Activated CD4-positive, alpha-beta T cell treated with anti-CD3 and anti-CD28 coated beads, Interleukin-10, Interleukin-2, amounts not matched to agents 100 ng/mL and 50 ng/mL, durations not matched to agents 16 hours and 8 hours (primary cell): Measurements from ENCODE around the gene GFRA4.
A peak's percentile ranks its signal among the peaks of the same experiment; 100 is the strongest.

Experiments
- DNase-seq: peaks from one replicate; pipeline ENCODE4 v3.0.0-alpha.2; 2020

The GFRA4 gene

GRCh38 chr20:3673221-3674070 is 10.2 kb upstream of the GFRA4 start:
- DNase-seq = no peak

DNA sequence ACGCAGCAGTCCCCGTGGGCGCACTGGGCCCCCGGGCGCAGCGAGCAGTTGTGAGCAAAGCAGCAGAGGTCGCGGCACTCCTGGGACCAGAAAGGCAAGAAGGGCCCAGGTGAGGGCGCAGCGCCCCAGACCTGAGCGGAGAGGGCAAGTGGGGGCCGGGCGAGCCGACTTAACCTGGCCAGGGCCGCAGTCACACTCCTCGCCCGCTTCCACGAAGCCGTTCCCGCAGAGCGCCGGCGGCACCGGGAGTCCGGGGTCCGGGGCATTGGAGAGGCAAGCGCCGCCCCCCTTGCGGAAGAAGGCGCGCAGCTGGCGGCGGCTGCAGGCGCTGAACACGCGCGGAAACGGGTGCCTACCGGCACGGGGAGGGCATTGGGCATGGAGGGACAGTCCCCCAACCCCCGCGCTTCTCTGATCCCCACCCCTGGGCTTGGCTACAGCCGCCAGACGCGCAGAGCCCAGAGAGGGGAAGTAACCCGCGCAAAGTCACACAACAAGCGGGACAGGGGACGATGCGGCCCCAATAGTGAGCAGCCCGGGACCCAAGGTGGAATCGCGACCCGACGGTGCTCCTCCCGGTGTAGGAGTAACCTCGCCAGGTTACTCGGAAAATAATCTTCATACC is 9.5 kb upstream of the GFRA4 start:
- DNase-seq = no peak

DNA sequence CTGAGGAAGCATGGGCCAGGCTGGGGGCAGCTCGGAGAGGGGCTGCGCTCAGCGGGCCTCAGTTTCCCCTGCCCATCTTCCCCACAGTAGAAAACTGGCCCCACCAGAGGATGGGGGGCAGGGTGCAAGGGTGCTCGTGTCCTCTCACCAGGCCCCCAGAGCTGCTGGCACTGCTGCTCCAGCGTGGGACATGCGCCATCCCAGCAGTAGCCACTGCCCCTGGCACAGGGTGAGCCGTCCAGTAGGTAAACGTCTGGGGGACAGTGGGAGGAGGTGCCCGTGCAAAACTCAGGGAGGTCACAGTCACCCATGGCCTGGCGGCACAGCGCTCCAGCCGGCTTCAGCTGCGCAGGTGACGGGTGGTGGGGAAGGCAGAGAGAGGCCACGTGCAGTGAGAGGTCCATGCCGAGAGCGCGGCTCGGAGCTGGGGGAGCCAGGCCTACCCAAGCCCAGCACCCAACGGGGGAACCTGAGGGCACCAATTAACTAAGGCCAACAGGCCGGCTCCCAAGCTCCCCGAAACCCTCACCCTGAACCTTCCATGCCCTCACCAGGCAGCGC is 8.9 kb upstream of the GFRA4 start:
- no peak for DNase-seq

- no peak for DNase-seq
Measured at GRCh38 chr20:3670945-3671344, 7.7 kb upstream of the GFRA4 start.

DNA sequence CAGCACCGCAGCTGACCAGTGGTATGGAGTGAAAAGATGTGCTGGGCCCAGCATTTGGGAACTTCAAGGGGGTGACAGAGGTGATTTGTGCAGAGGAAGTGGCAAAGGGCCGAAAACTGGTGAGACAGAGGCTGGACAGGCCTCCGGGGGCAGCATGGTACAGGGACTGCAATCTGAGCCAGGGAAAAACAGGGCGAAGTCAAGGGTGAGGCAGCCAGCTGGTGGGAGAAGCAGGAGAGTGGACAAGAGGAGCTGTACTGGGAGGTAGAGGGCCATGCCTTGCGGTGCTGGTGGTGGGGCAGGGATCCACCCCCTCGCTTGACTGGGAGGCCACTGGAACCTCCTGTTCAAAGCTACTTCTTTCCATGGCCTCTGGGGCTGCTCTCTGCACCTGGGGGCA is 7.3 kb upstream of the GFRA4 start:
- no peak for DNase-seq

DNA sequence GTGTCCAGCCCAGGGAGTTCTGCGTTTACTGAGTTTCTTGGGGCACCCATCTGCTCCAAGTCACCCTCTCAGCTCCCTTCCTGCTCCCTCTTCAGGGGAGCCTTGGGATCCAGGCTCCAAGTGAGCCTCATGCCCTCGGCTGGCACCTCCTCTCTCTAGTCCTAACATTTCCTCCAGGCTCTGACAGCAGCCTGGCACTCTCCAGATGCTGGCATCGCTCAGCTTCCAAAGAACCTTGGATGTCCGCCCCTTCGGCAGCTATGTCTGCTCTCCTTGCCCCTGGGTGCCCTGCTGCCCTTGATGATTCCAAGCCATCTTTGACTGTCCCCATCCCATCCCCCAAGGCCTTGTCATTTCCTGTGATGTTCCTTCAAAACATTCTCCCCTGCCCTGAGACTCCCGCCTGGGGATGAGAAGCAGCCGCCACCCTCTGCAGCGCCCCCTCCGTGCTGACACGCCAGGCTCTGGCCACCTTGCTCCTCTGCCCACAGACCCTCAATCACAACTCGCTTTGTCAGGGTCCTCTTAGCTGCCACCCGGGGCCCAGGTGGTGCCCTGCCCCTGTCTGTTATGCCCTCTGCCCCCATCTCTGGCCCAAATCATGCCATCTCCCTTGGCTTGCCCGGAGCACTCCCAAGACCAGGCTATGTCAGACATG is 6.6 kb upstream of the GFRA4 start:
- no peak for DNase-seq

DNA sequence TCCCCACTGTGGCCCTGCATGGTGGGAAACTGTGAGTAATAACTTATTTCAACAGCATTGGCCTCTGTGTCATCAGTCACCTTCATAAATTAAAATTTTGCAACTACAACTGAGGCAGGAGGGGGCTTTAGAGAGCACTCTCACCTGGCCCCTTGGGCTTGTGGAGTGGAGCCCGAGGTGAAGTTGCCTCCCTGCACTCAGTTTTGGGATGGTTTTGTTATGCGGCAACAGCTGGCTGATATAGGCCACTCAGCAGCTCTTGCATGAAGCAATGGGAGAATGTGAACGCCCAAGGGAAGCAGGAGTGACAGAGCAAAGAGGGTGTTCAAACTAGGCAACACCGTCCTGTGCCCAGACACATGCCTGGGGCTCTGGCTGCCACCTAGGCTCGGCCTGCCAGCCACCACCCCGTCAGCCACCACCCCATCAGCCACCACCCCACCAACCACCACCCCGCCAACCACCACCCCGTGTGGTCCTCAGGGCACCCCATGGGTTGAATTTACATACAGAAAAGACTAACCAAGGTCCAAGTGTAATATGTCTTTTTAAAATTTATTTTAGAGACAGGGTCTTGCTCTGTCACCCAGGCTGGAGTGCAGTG is 4.3 kb upstream of the GFRA4 start:
- no peak for DNase-seq

DNA sequence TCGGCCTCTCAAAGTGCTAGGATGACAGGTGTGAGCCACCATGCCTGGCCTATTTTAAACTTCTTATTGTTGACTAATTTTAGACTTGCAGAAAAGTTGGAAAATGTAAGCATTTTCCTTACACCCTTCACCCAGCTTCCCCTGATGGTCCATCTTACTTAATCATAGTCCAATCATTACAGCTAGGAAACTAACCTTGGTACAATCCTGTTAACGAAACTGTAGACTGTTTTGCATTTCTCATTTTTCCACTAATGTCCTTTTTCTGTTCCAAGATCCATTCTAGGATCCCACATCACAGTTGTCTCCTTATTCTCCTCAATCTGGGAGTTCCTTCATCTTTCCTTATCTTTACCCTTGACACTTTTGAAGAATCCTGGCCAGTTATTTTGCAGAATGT is 659 bp upstream of the GFRA4 start:
- no peak for DNase-seq

GRCh38 chr20:3661814-3662665 is 1.2 kb downstream of the GFRA4 start:
- no peak for DNase-seq

DNA sequence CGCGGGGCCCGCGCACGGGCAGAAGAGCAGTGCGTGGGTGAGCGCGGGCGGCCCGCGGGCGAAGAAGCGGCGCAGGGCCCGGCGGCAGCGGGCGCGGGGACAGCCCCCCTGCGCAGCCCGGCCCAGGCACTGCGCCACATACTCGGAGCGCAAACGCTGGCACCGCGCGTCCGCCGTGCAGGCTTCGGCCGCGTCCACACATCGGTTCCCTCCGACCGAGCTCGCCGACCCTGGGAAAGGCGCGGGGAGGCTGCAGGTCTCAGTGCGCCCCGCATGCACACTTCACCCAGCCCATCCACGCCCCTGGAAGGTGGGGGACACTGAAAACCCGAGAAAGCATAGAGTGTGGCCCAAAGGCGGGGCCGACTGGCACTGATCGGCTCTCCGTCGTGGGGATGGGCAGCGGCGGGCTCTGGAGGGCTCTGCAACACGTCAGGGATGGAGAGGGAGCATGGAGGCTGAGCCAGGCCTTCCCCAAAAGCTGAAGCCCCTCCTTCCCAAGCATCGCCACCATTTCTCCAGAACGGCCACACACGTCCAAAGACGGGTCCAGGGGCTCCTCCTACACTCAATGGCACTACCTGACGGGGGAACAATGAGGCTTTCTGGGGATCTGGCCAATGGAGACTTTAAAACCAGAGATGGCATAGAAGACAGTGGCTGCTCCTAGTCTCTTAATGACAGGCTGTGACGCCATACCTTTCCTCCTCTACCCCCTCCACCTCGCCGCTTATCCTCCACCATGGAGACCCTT is 2.0 kb downstream of the GFRA4 start:
- no peak for DNase-seq

DNA sequence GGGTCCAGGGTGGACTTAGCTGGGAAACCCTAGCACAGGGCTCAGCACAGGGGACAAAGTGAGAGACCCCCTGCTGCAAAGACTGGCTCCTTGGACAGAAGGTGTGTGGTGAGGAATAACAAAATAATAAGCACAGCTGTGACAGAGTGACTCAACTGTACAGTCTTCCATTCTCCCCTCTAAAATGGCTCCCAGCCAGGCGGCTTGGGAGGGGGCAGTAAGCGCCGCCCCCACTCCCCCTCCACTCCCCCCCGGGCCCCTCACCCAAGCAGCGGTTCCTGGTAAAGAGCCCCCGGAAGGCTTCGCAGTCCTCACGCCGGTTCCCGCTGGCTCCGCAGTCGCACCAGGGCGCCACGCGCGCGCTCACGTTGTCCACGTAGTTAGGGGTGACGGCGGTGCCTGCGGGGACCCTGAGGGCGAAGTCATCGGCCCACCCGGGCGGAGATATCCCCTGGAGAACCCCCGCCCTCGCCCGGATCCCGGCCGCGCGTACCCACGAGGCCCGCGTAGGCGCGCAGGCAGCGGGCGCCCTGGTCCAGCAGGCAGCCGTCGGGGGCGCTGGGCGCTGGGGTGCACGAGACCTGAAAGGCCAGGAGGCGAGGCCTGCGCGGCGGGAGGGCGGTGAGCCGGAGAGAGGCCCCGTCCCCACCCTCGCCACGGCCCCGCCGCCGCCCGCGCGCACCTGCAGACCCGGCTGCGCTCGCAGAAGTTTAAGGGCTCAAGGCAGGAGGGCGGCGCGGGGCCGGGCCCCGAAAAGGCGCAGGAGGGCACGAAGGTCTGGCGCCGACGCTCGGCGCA is 2.7 kb downstream of the GFRA4 start:
- no peak for DNase-seq

- DNase-seq = no peak
Measured at GRCh38 chr20:3659492-3660261, 3.5 kb downstream of the GFRA4 start.

- peak; percentile 81 for DNase-seq
Measured at GRCh38 chr20:3658716-3659491, 4.3 kb downstream of the GFRA4 start.

DNA sequence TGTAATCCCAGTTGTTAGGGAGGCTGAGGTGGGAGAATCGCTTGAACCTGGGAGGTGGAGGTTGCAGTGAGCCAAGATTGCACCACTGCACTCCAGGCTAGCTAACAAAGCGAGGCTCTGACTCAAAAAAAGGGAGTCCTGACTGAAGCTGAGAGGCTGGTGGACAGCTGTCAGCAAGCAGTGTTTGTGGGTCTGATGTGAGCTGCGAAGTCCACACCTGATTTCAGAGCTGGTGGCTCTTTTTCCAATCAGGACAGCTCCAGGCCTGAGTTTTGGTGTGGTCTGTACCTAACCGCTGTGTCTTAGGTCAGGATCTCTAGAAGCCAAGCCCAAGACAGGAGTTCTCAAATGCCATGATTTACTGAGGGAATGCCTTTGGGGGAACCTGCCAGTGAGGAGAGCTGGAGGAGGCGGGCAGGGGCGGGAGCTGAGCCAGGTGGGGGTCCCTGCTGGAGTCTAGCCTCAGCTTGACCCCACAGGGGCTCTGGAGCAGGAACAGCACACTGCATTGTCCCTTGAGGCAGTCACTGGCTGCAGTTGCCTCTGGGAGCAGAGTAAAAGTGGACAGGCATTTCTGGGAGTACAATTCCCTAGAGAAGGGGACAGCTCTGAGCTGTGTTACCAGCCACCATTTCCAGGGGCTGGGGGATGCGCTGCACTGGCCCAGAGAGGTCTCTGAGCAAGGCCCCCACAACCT is 5.0 kb downstream of the GFRA4 start:
- DNase-seq = no peak

DNA sequence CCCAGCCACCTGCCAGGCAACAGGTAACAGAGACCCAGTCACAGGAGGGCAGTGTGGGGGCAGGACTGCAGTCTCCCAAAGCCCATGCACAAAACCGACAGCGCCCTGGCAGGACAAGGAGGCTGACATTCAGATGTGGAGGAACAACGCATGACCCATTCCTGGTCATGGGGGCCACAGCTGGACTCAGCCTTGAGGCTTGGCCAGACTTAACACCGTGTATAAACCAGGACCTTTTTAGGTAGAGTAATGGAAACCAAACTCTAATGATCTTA is 8.1 kb downstream of the GFRA4 start:
- DNase-seq = no peak

DNA sequence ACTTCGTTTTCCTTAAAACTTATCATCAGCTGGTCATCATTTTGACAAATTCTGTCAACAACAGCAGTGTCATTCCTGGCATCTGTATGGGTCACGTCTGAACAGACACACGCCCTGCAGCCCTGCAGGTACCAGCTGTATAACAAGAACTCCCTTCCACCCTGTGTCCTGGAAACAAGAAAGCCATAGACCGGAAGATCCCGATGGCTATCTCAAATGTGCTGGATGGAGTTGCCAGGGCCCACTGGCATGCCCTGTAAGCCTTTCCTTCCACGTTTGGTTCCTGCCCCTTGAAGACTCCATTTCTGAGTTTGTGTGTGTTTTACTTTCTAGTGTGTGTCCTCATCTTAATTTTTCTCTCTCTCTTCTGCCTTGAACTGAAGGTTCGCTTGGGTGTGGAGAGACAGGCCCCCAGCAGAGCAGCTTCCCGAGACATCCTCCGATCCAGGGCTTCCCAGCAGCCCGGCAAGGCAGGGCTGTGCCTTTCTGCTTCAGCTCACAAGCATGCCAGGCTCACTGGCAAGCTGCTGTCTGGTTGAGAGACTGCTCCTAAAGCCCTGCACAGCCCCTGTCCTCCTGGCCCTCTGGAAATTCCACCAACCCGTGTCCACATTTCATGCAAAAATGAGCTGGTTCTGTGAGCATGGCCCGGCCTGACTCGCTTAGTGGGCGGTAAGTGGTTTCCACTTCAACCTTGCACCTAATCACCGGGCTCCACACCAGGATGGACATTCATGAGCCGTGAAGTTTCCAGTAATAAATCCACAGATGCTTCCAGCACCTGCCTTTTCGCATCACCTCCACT is 8.7 kb downstream of the GFRA4 start:
- no peak for DNase-seq

- DNase-seq = no peak
Measured at GRCh38 chr20:3653921-3654320, 9.3 kb downstream of the GFRA4 start.
